Osteoblast (primary cell): ENCODE results near the gene IKZF2. TPM values are rescaled to one million over a fixed set of nuclear protein-coding genes. Genes with fewer than 3 reads are reported as not detected.

ENCODE experiments used
- DNase-seq: peaks from one replicate; pipeline ENCODE4 v3.0.0; 2011; ENCODE audit warnings: low spot score, mixed read lengths; ENCODE audit not compliant: insufficient read length; ENCODE audit errors: missing footprints
- H2AFZ ChIP-seq: 2 replicates; pipeline ENCODE4 v1.6.0; 2011; ENCODE audit warnings: mild to moderate bottlenecking, low read length
- H3K27ac ChIP-seq: 2 replicates; pipeline ENCODE4 v1.5.1; 2011; ENCODE audit warnings: mild to moderate bottlenecking, low read depth, low read length, moderate library complexity
- H3K27me3 ChIP-seq: 2 replicates; pipeline ENCODE4 v1.6.0; 2012; ENCODE audit warnings: mild to moderate bottlenecking, control low read depth, inconsistent platforms, low read length, moderate library complexity; ENCODE audit not compliant: insufficient read depth
- H3K36me3 ChIP-seq: 2 replicates; pipeline ENCODE4 v1.5.1; 2011; ENCODE audit warnings: mild to moderate bottlenecking, low read length, control low read depth, moderate library complexity; ENCODE audit not compliant: insufficient read depth
- H3K4me1 ChIP-seq: 2 replicates; pipeline ENCODE4 v1.5.1; 2011; ENCODE audit warnings: mild to moderate bottlenecking, low read length, control low read depth, moderate library complexity; ENCODE audit not compliant: insufficient read depth
- H3K4me2 ChIP-seq: 2 replicates; pipeline ENCODE4 v1.6.0; 2011; ENCODE audit warnings: mild to moderate bottlenecking, low read length; ENCODE audit not compliant: insufficient read depth
- H3K4me3 ChIP-seq: fragments of 200-600 bp; sonication (generic); 3 replicates; pipeline ENCODE4 v1.5.1; 2012; ENCODE audit warnings: mild to moderate bottlenecking, low read length, inconsistent platforms; ENCODE audit not compliant: insufficient read depth
- H3K79me2 ChIP-seq: 2 replicates; pipeline ENCODE4 v1.6.0; 2012; ENCODE audit warnings: mild to moderate bottlenecking, low read length, control low read depth, inconsistent platforms; ENCODE audit not compliant: insufficient read depth
- H3K9me3 ChIP-seq: 2 replicates; pipeline ENCODE4 v1.5.1; 2011; ENCODE audit warnings: low read depth, low read length, control low read depth
- H4K20me1 ChIP-seq: 2 replicates; pipeline ENCODE4 v1.6.0; 2012; ENCODE audit warnings: mild to moderate bottlenecking, low read length, control low read depth; ENCODE audit not compliant: insufficient read depth
- total RNA-seq: library from RNA; depleted of rRNA; stranded (reverse); fragments of >200 nt; gene quantifications from 2 replicates; pipeline ENCODE4 v1.2.3, GENCODE V29; 2012
- TF ChIP-seq, protein P1 (sequence below): IDR thresholded peaks from 2 replicates; pipeline ENCODE4 v1.5.1; 2011; ENCODE audit warnings: mild to moderate bottlenecking, low read depth, low read length, moderate library complexity; ENCODE audit errors: extremely low read depth

IKZF2 gene
- total RNA-seq, 1 donor = 11.9 TPM

GRCh38 chr2:212998626-212999359 is 152.6 kb downstream of the IKZF2 start:
- Histone ChIP-seq H2AFZ (no peak overlapping the region), H3K4me1 (peaks cover 10% of the 10 kb centered on the region), H3K36me3 (no peaks in the 10 kb centered on the region), H3K4me2 (peak overlapping the region; percentile 11), H3K9me3 (no peaks in the 10 kb centered on the region), H3K4me3 (no peak overlapping the region), H3K27me3 (no peaks in the 10 kb centered on the region), H3K27ac (peak overlapping the region; percentile 65), H4K20me1 (no peaks in the 10 kb centered on the region), H3K79me2 (no peaks in the 10 kb centered on the region)
- no peak for DNase-seq
- TF ChIP-seq, protein P1, sequence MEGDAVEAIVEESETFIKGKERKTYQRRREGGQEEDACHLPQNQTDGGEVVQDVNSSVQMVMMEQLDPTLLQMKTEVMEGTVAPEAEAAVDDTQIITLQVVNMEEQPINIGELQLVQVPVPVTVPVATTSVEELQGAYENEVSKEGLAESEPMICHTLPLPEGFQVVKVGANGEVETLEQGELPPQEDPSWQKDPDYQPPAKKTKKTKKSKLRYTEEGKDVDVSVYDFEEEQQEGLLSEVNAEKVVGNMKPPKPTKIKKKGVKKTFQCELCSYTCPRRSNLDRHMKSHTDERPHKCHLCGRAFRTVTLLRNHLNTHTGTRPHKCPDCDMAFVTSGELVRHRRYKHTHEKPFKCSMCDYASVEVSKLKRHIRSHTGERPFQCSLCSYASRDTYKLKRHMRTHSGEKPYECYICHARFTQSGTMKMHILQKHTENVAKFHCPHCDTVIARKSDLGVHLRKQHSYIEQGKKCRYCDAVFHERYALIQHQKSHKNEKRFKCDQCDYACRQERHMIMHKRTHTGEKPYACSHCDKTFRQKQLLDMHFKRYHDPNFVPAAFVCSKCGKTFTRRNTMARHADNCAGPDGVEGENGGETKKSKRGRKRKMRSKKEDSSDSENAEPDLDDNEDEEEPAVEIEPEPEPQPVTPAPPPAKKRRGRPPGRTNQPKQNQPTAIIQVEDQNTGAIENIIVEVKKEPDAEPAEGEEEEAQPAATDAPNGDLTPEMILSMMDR = no peak

DNA sequence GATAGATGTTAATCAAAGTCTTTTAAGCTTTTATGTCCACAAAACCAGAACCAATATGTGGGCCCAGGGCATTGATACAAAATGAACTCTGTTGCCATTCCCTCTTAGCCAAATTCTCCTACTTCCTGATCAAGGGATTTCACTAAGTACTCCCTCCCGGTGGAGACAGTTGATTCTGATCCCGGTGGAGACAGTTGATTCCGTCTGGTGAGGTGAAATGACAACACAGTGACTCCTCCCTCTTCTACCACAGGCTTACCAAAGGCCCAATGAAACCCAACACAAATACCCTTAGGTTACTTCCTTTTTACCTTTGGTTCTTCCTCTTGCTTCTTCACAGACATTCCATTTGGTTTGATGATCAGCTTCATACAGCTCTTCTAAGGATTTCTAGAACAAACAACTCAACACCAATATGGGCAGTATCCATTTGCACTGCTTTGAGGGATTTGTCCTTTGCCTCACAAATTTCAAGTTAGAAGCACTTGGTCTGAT is 153.8 kb downstream of the IKZF2 start:
- Histone ChIP-seq H3K36me3 (no peaks in the 10 kb centered on the region), H3K4me1 (peaks cover 10% of the 10 kb centered on the region), H3K4me3 (no peak overlapping the region), H3K27me3 (no peaks in the 10 kb centered on the region), H3K9me3 (no peaks in the 10 kb centered on the region), H3K4me2 (no peak overlapping the region), H4K20me1 (no peaks in the 10 kb centered on the region), H2AFZ (no peak overlapping the region), H3K27ac (no peak overlapping the region), H3K79me2 (no peaks in the 10 kb centered on the region)
- TF ChIP-seq, protein P1 = no peak
- DNase-seq = no peak

DNA sequence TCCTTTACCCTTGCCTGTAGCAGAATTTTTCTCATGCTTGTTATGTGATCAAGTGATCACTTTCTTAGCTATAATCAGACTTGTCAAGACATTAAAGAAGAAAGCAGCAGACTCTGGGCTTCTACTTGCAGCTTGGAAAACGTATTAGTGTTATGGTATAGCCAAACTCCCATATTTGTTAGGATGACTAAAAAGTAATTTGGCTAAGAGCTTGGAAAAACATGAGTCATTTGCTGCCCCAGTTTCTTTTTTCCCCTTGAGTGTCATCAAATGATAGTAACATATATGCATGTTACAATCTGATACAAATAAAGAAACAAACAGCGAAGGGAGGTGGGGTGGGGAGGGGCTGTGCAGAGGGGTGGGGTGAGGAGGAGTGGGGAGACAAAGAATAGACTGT is 155.5 kb downstream of the IKZF2 start:
- H3K9me3 ChIP-seq = no peaks in the 10 kb centered on the region
- TF ChIP-seq, protein P1 = no peak
- no peaks in the 10 kb centered on the region for H4K20me1 ChIP-seq
- no peak overlapping the region for H3K4me2 ChIP-seq
- no peak for DNase-seq
- H3K27me3 ChIP-seq = no peaks in the 10 kb centered on the region
- no peaks in the 10 kb centered on the region for H3K36me3 ChIP-seq
- H3K27ac ChIP-seq = no peak overlapping the region
- H3K79me2 ChIP-seq = no peaks in the 10 kb centered on the region
- no peak overlapping the region for H3K4me3 ChIP-seq
- H3K4me1 ChIP-seq = peaks cover 10% of the 10 kb centered on the region
- no peak overlapping the region for H2AFZ ChIP-seq

DNA sequence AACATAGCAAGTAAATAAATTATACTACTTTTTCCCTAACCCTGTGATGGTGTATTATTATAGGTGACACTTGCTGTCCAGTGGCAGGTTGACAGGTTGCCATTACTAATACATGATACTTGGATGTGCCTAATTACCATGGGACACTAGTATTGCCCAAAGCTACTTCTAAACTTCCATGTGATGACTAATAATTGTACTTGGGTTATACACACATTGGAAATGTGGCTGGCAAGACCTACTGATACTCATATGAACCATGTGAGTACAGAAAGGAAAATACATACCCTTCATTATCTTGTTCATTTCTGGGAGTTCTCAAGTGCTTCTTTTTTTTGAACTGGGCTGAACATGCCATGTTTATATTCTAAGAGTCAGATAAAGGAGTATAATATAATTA is 156.4 kb downstream of the IKZF2 start:
- no peaks in the 10 kb centered on the region for H3K27me3 ChIP-seq
- no peak overlapping the region for H3K4me3 ChIP-seq
- no peaks in the 10 kb centered on the region for H3K79me2 ChIP-seq
- H4K20me1 ChIP-seq = no peaks in the 10 kb centered on the region
- H3K27ac ChIP-seq = no peak overlapping the region
- TF ChIP-seq, protein P1 = no peak
- H3K36me3 ChIP-seq = no peaks in the 10 kb centered on the region
- peaks cover 10% of the 10 kb centered on the region for H3K4me1 ChIP-seq
- no peak overlapping the region for H3K4me2 ChIP-seq
- no peak overlapping the region for H2AFZ ChIP-seq
- no peak for DNase-seq
- no peaks in the 10 kb centered on the region for H3K9me3 ChIP-seq
